ENCODE data around the gene TSHB. TPM values are rescaled to one million over a fixed set of nuclear protein-coding genes. Genes with fewer than 3 reads are reported as not detected.

TSHB gene
- total and polyA plus RNA-seq, 11 donors, result not detected

GRCh38 chr1:115035652-115036051, 6.0 kb downstream of the TSHB start:
- H3K4me3 ChIP-seq, result no peak overlapping the region
- no peak for ATAC-seq
- H3K27me3 ChIP-seq, result no peaks in the 10 kb centered on the region
- intact Hi-C loops (cut with DNase I), result no loop called here
- peaks cover 0 to 7% (median 0%) of the 10 kb centered on the region in 12 donors for H3K4me1 ChIP-seq
- TF ChIP-seq POLR2A (IDR thresholded peaks at IDR 0.05) (no peak), CTCF (IDR thresholded peaks at IDR 0.05) (no peak)
- no peaks in the 10 kb centered on the region for H3K9me3 ChIP-seq
- no peak for DNase-seq
- H3K36me3 ChIP-seq, result no peaks in the 10 kb centered on the region
- no peak overlapping the region for H3K27ac ChIP-seq
- WGBS, 4 donors, result 63 to 85% (median 74%) methylated on average over 1 of the region's 1 CpG

GRCh38 chr1:115036814-115037507, 7.3 kb downstream of the TSHB start:
- no peak for TF ChIP-seq CTCF (IDR thresholded peaks at IDR 0.05)
- TF ChIP-seq POLR2A (IDR thresholded peaks at IDR 0.05), result no peak
- H3K4me1 ChIP-seq, result peaks cover 0 to 7% (median 0%) of the 10 kb centered on the region in 12 donors
- no peak overlapping the region for H3K27ac ChIP-seq
- H3K4me3 ChIP-seq, result no peak overlapping the region
- ATAC-seq (peak in 2 of 4 donors; percentile 52 to 67), DNase-seq (no peak)
- no peaks in the 10 kb centered on the region for H3K36me3 ChIP-seq
- H3K9me3 ChIP-seq, result no peaks in the 10 kb centered on the region
- 58 to 67% (median 64%) methylated on average over 4 of the region's 4 CpGs for WGBS, 4 donors
- H3K27me3 ChIP-seq, result no peaks in the 10 kb centered on the region
- intact Hi-C loops (cut with DNase I), result no loop called here

- no peak for TF ChIP-seq POLR2A (IDR thresholded peaks at IDR 0.05)
- no peak for TF ChIP-seq CTCF (IDR thresholded peaks at IDR 0.05)
- H3K36me3 ChIP-seq, result no peaks in the 10 kb centered on the region
These were observed 10.9 kb downstream of the TSHB start for GRCh38 chr1:115040501-115040900.

GRCh38 chr1:115041654-115042053, 12.0 kb downstream of the TSHB start:
- H3K36me3 ChIP-seq, result peaks cover 0 to 3% (median 0%) of the 10 kb centered on the region in 9 donors
- ATAC-seq, result no peak
- no peak overlapping the region for H3K27ac ChIP-seq
- intact Hi-C loops (cut with DNase I), result no loop called here
- TF ChIP-seq CTCF (IDR thresholded peaks at IDR 0.05) (peak in 1 of 12 donors; percentile 10), POLR2A (IDR thresholded peaks at IDR 0.05) (no peak)
- DNase-seq, result no peak
- peaks cover 0 to 7% (median 0%) of the 10 kb centered on the region in 12 donors for H3K9me3 ChIP-seq
- H3K27me3 ChIP-seq, result no peaks in the 10 kb centered on the region
- peaks cover 0 to 7% (median 0%) of the 10 kb centered on the region in 12 donors for H3K4me1 ChIP-seq
- no peak overlapping the region for H3K4me3 ChIP-seq

More at GRCh38 chr1:115040501-115040900, 10.9 kb downstream of the TSHB start:
- WGBS, 4 donors, result 78 to 85% (median 83%) methylated on average over 2 of the region's 2 CpGs
- no peak for DNase-seq
- ATAC-seq, result no peak
- Histone ChIP-seq H3K9me3 (no peaks in the 10 kb centered on the region), H3K4me3 (no peak overlapping the region), H3K27ac (no peak overlapping the region), H3K27me3 (no peaks in the 10 kb centered on the region), H3K4me1 (peaks cover 0 to 7% (median 0%) of the 10 kb centered on the region in 12 donors)
- intact Hi-C loops (cut with DNase I), result no loop called here
